ENCODE results near the gene MBD5.
A peak's percentile ranks its signal among the peaks of the same experiment; 100 is the strongest.

The MBD5 gene

DNA sequence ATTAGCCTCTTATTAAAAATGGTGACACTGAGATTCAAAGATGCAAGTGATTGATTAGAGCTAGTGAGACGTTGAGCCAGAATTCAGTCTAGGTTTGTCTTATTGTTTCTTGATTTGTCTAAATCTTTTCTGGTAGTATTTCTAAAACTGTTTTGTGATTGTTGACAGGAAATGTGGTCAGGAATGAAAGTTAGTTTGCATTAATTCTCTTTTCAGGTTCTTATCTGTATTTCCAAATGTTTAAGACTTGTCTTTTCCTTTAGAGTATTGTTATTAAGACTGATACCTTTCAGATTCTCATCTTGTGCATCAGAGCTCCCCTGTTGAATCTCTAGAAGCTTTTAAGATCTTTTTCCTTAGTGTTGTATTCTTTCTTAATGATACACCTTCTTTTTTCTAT lies 89.3 kb downstream of the MBD5 start:
- Histone ChIP-seq H3K9me3 (ENCODE audit: severe bottlenecking) (no peaks in the 10 kb centered on the region), H3K27ac (ENCODE audit: poor library complexity, severe bottlenecking) (no peak overlapping the region), H3K4me3 (ENCODE audit: severe bottlenecking) (no peak overlapping the region), H3K27me3 (ENCODE audit: insufficient read depth, poor library complexity, severe bottlenecking) (no peaks in the 10 kb centered on the region), H3K4me1 (ENCODE audit: insufficient read depth, poor library complexity, severe bottlenecking) (no peaks in the 10 kb centered on the region), H3K36me3 (ENCODE audit: low read depth) (no peaks in the 10 kb centered on the region; the same call in 1 of the 2 replicates)
- TF ChIP-seq, protein P1, sequence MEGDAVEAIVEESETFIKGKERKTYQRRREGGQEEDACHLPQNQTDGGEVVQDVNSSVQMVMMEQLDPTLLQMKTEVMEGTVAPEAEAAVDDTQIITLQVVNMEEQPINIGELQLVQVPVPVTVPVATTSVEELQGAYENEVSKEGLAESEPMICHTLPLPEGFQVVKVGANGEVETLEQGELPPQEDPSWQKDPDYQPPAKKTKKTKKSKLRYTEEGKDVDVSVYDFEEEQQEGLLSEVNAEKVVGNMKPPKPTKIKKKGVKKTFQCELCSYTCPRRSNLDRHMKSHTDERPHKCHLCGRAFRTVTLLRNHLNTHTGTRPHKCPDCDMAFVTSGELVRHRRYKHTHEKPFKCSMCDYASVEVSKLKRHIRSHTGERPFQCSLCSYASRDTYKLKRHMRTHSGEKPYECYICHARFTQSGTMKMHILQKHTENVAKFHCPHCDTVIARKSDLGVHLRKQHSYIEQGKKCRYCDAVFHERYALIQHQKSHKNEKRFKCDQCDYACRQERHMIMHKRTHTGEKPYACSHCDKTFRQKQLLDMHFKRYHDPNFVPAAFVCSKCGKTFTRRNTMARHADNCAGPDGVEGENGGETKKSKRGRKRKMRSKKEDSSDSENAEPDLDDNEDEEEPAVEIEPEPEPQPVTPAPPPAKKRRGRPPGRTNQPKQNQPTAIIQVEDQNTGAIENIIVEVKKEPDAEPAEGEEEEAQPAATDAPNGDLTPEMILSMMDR (IDR thresholded peaks at IDR 0.05; ENCODE audit: poor library complexity, severe bottlenecking), result no peak
- DNase-seq (ENCODE audit: low spot score), result no peak
- ATAC-seq (ENCODE audit: low read depth), result no peak

- peak; percentile 66; the same call in 1 of the 3 replicates for ATAC-seq (ENCODE audit: low read depth)
Observed at GRCh38 chr2:148122788-148123187, 101.9 kb downstream of the MBD5 start.

DNA sequence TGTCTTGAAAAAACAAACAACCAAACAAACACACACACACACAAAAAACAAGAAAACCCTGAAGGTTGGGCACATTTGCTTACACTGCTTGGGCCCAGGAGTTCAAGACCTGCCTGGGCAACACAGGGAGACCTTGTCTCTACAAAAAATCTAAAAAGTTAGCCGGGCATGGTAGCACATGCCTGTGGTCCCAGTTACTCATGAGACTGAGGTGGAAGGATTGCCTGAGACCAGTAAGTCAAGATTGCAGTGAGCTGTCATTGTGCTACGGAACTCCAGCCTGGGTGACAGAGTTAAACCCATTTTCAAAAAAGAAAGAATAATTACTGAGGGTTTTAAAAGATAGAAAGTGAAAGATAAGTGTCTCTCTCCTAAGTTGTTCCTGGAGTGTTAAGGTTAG lies 103.4 kb downstream of the MBD5 start:
- peak; percentile 41; the same call in 1 of the 3 replicates for ATAC-seq (ENCODE audit: low read depth)
- H3K4me1 ChIP-seq (ENCODE audit: insufficient read depth, poor library complexity, severe bottlenecking), result peaks cover 2% of the 10 kb centered on the region
- no peak overlapping the region for H3K27ac ChIP-seq (ENCODE audit: poor library complexity, severe bottlenecking)
- no peaks in the 10 kb centered on the region for H3K9me3 ChIP-seq (ENCODE audit: severe bottlenecking)
- H3K36me3 ChIP-seq (ENCODE audit: low read depth), result no peaks in the 10 kb centered on the region
- H3K27me3 ChIP-seq (ENCODE audit: insufficient read depth, poor library complexity, severe bottlenecking), result no peaks in the 10 kb centered on the region
- DNase-seq (ENCODE audit: low spot score), result no peak
- H3K4me3 ChIP-seq (ENCODE audit: severe bottlenecking), result no peak overlapping the region
- TF ChIP-seq, protein P1 (IDR thresholded peaks at IDR 0.05; ENCODE audit: poor library complexity, severe bottlenecking), result no peak

More at GRCh38 chr2:148122788-148123187, 101.9 kb downstream of the MBD5 start:
- H3K9me3 ChIP-seq (ENCODE audit: severe bottlenecking), result no peaks in the 10 kb centered on the region
- H3K36me3 ChIP-seq (ENCODE audit: low read depth), result no peaks in the 10 kb centered on the region
- TF ChIP-seq, protein P1 (IDR thresholded peaks at IDR 0.05; ENCODE audit: poor library complexity, severe bottlenecking), result no peak
- no peaks in the 10 kb centered on the region for H3K27me3 ChIP-seq (ENCODE audit: insufficient read depth, poor library complexity, severe bottlenecking)
- H3K4me3 ChIP-seq (ENCODE audit: severe bottlenecking), result no peak overlapping the region
- no peak for DNase-seq (ENCODE audit: low spot score)
- peaks cover 2% of the 10 kb centered on the region for H3K4me1 ChIP-seq (ENCODE audit: insufficient read depth, poor library complexity, severe bottlenecking)
- H3K27ac ChIP-seq (ENCODE audit: poor library complexity, severe bottlenecking), result no peak overlapping the region

GRCh38 chr2:148130581-148130980 lies 109.7 kb downstream of the MBD5 start:
- H3K36me3 ChIP-seq (ENCODE audit: low read depth), result no peaks in the 10 kb centered on the region
- H3K4me1 ChIP-seq (ENCODE audit: insufficient read depth, poor library complexity, severe bottlenecking), result peaks cover 6% of the 10 kb centered on the region
- DNase-seq (ENCODE audit: low spot score) (no peak), ATAC-seq (ENCODE audit: low read depth) (no peak; the same call in 2 of the 3 replicates)
- H3K27ac ChIP-seq (ENCODE audit: poor library complexity, severe bottlenecking), result no peak overlapping the region
- TF ChIP-seq, protein P1 (IDR thresholded peaks at IDR 0.05; ENCODE audit: poor library complexity, severe bottlenecking), result no peak
- H3K4me3 ChIP-seq (ENCODE audit: severe bottlenecking), result no peak overlapping the region
- no peaks in the 10 kb centered on the region for H3K9me3 ChIP-seq (ENCODE audit: severe bottlenecking)
- no peaks in the 10 kb centered on the region for H3K27me3 ChIP-seq (ENCODE audit: insufficient read depth, poor library complexity, severe bottlenecking)

- no peaks in the 10 kb centered on the region for H3K36me3 ChIP-seq (ENCODE audit: low read depth)
- H3K4me1 ChIP-seq (ENCODE audit: insufficient read depth, poor library complexity, severe bottlenecking), result peaks cover 6% of the 10 kb centered on the region
- H3K9me3 ChIP-seq (ENCODE audit: severe bottlenecking), result no peaks in the 10 kb centered on the region
- peak; percentile 51; the same call in 1 of the 3 replicates for ATAC-seq (ENCODE audit: low read depth)
- DNase-seq (ENCODE audit: low spot score), result no peak
- no peak overlapping the region for H3K27ac ChIP-seq (ENCODE audit: poor library complexity, severe bottlenecking)
- no peaks in the 10 kb centered on the region for H3K27me3 ChIP-seq (ENCODE audit: insufficient read depth, poor library complexity, severe bottlenecking)
- H3K4me3 ChIP-seq (ENCODE audit: severe bottlenecking), result no peak overlapping the region
- TF ChIP-seq, protein P1 (IDR thresholded peaks at IDR 0.05; ENCODE audit: poor library complexity, severe bottlenecking), result no peak
Observed at GRCh38 chr2:148132412-148132811, 111.5 kb downstream of the MBD5 start.

Measured in RWPE2 (cell line).